ENCODE measurements around the gene ASB12.

ASB12 gene

GRCh38 chrX:64196606-64197005 is 33.8 kb downstream of the ASB12 start:
- no peak for DNase-seq (ENCODE audit: low read depth)
- H3K4me3 ChIP-seq (ENCODE audit: control insufficient read depth, low read depth, low read length): no peak overlapping the region
- TF ChIP-seq CTCF (IDR thresholded peaks at IDR 0.05; ENCODE audit: control insufficient read depth, insufficient read depth, low read depth, low read length, missing control alignments): no peak

GRCh38 chrX:64195862-64196261 is 34.5 kb downstream of the ASB12 start:
- no peak overlapping the region for H3K4me3 ChIP-seq (ENCODE audit: control insufficient read depth, low read depth, low read length)
- TF ChIP-seq CTCF (IDR thresholded peaks at IDR 0.05; ENCODE audit: control insufficient read depth, insufficient read depth, low read depth, low read length, missing control alignments): no peak
- DNase-seq (ENCODE audit: low read depth): no peak

GRCh38 chrX:64192673-64193072 is 37.7 kb downstream of the ASB12 start:
- DNase-seq (ENCODE audit: low read depth): no peak
- no peak overlapping the region for H3K4me3 ChIP-seq (ENCODE audit: control insufficient read depth, low read depth, low read length)
- no peak for TF ChIP-seq CTCF (IDR thresholded peaks at IDR 0.05; ENCODE audit: control insufficient read depth, insufficient read depth, low read depth, low read length, missing control alignments)

GRCh38 chrX:64192040-64192439 is 38.4 kb downstream of the ASB12 start:
- TF ChIP-seq CTCF (IDR thresholded peaks at IDR 0.05; ENCODE audit: control insufficient read depth, insufficient read depth, low read depth, low read length, missing control alignments): no peak
- no peak overlapping the region for H3K4me3 ChIP-seq (ENCODE audit: control insufficient read depth, low read depth, low read length)
- DNase-seq (ENCODE audit: low read depth): no peak

- TF ChIP-seq CTCF (IDR thresholded peaks at IDR 0.05; ENCODE audit: control insufficient read depth, insufficient read depth, low read depth, low read length, missing control alignments): no peak
- H3K4me3 ChIP-seq (ENCODE audit: control insufficient read depth, low read depth, low read length): no peak overlapping the region
- DNase-seq (ENCODE audit: low read depth): no peak
Measured at GRCh38 chrX:64191281-64192010, 39.0 kb downstream of the ASB12 start.

- TF ChIP-seq CTCF (IDR thresholded peaks at IDR 0.05; ENCODE audit: control insufficient read depth, insufficient read depth, low read depth, low read length, missing control alignments): no peak
- no peak for DNase-seq (ENCODE audit: low read depth)
- no peak overlapping the region for H3K4me3 ChIP-seq (ENCODE audit: control insufficient read depth, low read depth, low read length)
Measured at GRCh38 chrX:64190136-64190740, 40.2 kb downstream of the ASB12 start.

Data from AG09309 (cell line).